Bronchial epithelial cell (primary cell): Measurements from ENCODE around the gene SCAPER. TPM values are rescaled to one million over a fixed set of nuclear protein-coding genes. Genes with fewer than 3 reads are reported as not detected.

Source experiments
- DNase-seq: peaks from one replicate; pipeline ENCODE4 v3.0.0-alpha.2; 2010; ENCODE audit warnings: low read depth
- FAIRE-seq: peaks from 2 replicates; lab custom pipeline; 2011; peaks lifted over from hg19 to GRCh38; lab: Jason Lieb, UNC
- H3K27me3 ChIP-seq: 2 replicates; pipeline ENCODE4 v1.5.1; 2011; ENCODE audit warnings: low read length; ENCODE audit not compliant: control insufficient read depth, insufficient read depth
- H3K36me3 ChIP-seq: 2 replicates; pipeline ENCODE4 v1.5.1; 2011; ENCODE audit warnings: low read length; ENCODE audit not compliant: control insufficient read depth, insufficient read depth
- H3K4me3 ChIP-seq: 2 replicates; pipeline ENCODE4 v1.5.1; 2011; ENCODE audit warnings: mild to moderate bottlenecking, low read depth, low read length, control low read depth
- CTCF ChIP-seq: IDR thresholded peaks from 2 replicates; pipeline ENCODE4 v1.5.1; 2011; ENCODE audit warnings: mild to moderate bottlenecking, moderate library complexity, low read length, control low read depth, inconsistent platforms; ENCODE audit not compliant: insufficient read depth, severe bottlenecking
- total RNA-seq: library from RNA; depleted of rRNA; stranded (reverse); fragments of >200 nt; gene quantifications from 2 replicates; pipeline ENCODE4 v1.2.1, GENCODE V29; 2014

SCAPER gene
- total RNA-seq, 1 donor from 2014 or later = 6.3 TPM

- Histone ChIP-seq H3K27me3 (no peaks in the 10 kb centered on the region), H3K36me3 (no peaks in the 10 kb centered on the region), H3K4me3 (no peak overlapping the region)
- no peak for TF ChIP-seq CTCF
- FAIRE-seq (no peak), DNase-seq (no peak)
These were observed 23.1 kb upstream of the SCAPER start for GRCh38 chr15:76928201-76928600.

GRCh38 chr15:76916369-76916768, 11.2 kb upstream of the SCAPER start:
- Histone ChIP-seq H3K27me3 (peaks cover 2% of the 10 kb centered on the region), H3K4me3 (no peak overlapping the region), H3K36me3 (no peaks in the 10 kb centered on the region)
- no peak for FAIRE-seq
- no peak for DNase-seq
- no peak for TF ChIP-seq CTCF

GRCh38 chr15:76913737-76914136, 8.6 kb upstream of the SCAPER start:
- no peak for FAIRE-seq
- TF ChIP-seq CTCF = no peak
- no peak for DNase-seq
- Histone ChIP-seq H3K4me3 (no peak overlapping the region), H3K27me3 (peaks cover 2% of the 10 kb centered on the region), H3K36me3 (no peaks in the 10 kb centered on the region)

GRCh38 chr15:76912430-76912829, 7.3 kb upstream of the SCAPER start:
- H3K27me3 ChIP-seq = no peaks in the 10 kb centered on the region
- TF ChIP-seq CTCF = no peak
- no peak overlapping the region for H3K4me3 ChIP-seq
- DNase-seq (peak; percentile 48), FAIRE-seq (no peak)
- no peaks in the 10 kb centered on the region for H3K36me3 ChIP-seq

- TF ChIP-seq CTCF = no peak
- no peaks in the 10 kb centered on the region for H3K36me3 ChIP-seq
- DNase-seq (no peak), FAIRE-seq (no peak)
- H3K4me3 ChIP-seq = no peak overlapping the region
- no peaks in the 10 kb centered on the region for H3K27me3 ChIP-seq
These were observed 715 bp upstream of the SCAPER start for GRCh38 chr15:76905855-76906254.

- DNase-seq (peak; percentile 36), FAIRE-seq (no peak)
- Histone ChIP-seq H3K4me3 (peak overlapping the region; percentile 98), H3K27me3 (no peaks in the 10 kb centered on the region), H3K36me3 (no peaks in the 10 kb centered on the region)
- TF ChIP-seq CTCF = no peak
These were observed 603 bp downstream of the SCAPER start for GRCh38 chr15:76904461-76905012.
